Left ventricle myocardium inferior (tissue), 1 donor: ENCODE measurements around the gene C8G. TPM values are rescaled to one million over a fixed set of nuclear protein-coding genes. Genes with fewer than 3 reads are reported as not detected.

Source experiments
- DNase-seq: peaks from one replicate; pipeline ENCODE4 v3.0.0-alpha.2; 2020
- H3K27ac ChIP-seq: fragments of 200-600 bp; replicated peaks from 2 replicates; pipeline ENCODE4 v1.8.0; 2021
- H3K27me3 ChIP-seq: fragments of 200-600 bp; 2 replicates; pipeline ENCODE4 v1.8.0; 2021; ENCODE audit warnings: low read depth
- H3K36me3 ChIP-seq: fragments of 200-600 bp; 2 replicates; pipeline ENCODE4 v1.8.0; 2021
- H3K4me1 ChIP-seq: fragments of 200-600 bp; 2 replicates; pipeline ENCODE4 v1.8.0; 2021
- H3K4me3 ChIP-seq: fragments of 200-600 bp; 2 replicates; pipeline ENCODE4 v1.8.0; 2021; ENCODE audit warnings: mild to moderate bottlenecking, moderate library complexity
- H3K9me3 ChIP-seq: fragments of 200-600 bp; replicated peaks from 2 replicates; pipeline ENCODE4 v1.8.0; 2021
- CTCF ChIP-seq: fragments of 200-600 bp; IDR thresholded peaks from 2 replicates; pipeline ENCODE4 v1.8.0; 2021; ENCODE audit warnings: antibody characterized with exemption, mild to moderate bottlenecking, borderline replicate concordance
- intact Hi-C: fragments of 100-400 bp; cut with micrococcal nuclease; formaldehyde crosslinking; loops from one replicate; pipeline ENCODE4 v1.11.0; 2022
- total RNA-seq: library from RNA; stranded (reverse); fragmentation: NEBNext Ultra II Directional; extraction: Animal tissue kit (Norgen Biotek cat#: 25700); gene quantifications from one replicate; pipeline ENCODE4 v1.2.1, GENCODE V29; 2021
- donor health status: DM: no; HTN: yes; CAD: no; lungs with severe emphysema.

C8G gene
- total RNA-seq, 1 donor from 2014 or later = 3.6 TPM

GRCh38 chr9:136973618-136974617, 28.9 kb downstream of the C8G start:
- Histone ChIP-seq H3K36me3 (peaks cover 1% of the 10 kb centered on the region), H3K27me3 (no peaks in the 10 kb centered on the region), H3K9me3 (no peaks in the 10 kb centered on the region), H3K4me3 (no peak overlapping the region), H3K4me1 (peaks cover 70% of the 10 kb centered on the region), H3K27ac (peak overlapping the region; percentile 91)
- no peak for TF ChIP-seq CTCF
- intact Hi-C loops = no loop called here
- DNase-seq = no peak

- peak overlapping the region; percentile 44 for H3K4me3 ChIP-seq
- peak overlapping the region; percentile 91 for H3K27ac ChIP-seq
- intact Hi-C loops = no loop called here
- no peaks in the 10 kb centered on the region for H3K27me3 ChIP-seq
- peak; percentile 53 for DNase-seq
- no peak for TF ChIP-seq CTCF
- no peaks in the 10 kb centered on the region for H3K9me3 ChIP-seq
- H3K4me1 ChIP-seq = peaks cover 79% of the 10 kb centered on the region
- H3K36me3 ChIP-seq = peaks cover 5% of the 10 kb centered on the region
Measured at GRCh38 chr9:136974817-136975535, 29.9 kb downstream of the C8G start.

- Histone ChIP-seq H3K27ac (peak overlapping the region; percentile 91), H3K4me3 (peak overlapping the region; percentile 44), H3K4me1 (peaks cover 80% of the 10 kb centered on the region), H3K36me3 (peaks cover 5% of the 10 kb centered on the region), H3K9me3 (no peaks in the 10 kb centered on the region), H3K27me3 (no peaks in the 10 kb centered on the region)
- intact Hi-C loops = no loop called here
- peak; percentile 56 for TF ChIP-seq CTCF
- DNase-seq = peak; percentile 73
Measured at GRCh38 chr9:136975644-136976043, 30.6 kb downstream of the C8G start.

- TF ChIP-seq CTCF = no peak
- peaks cover 5% of the 10 kb centered on the region for H3K36me3 ChIP-seq
- peak within 1 kb of the TSS; percentile 77 for H3K4me3 ChIP-seq
- no peaks in the 10 kb centered on the region for H3K9me3 ChIP-seq
- peak within 1 kb of the TSS; percentile 91 for H3K27ac ChIP-seq
- DNase-seq = peak; percentile 89
- H3K4me1 ChIP-seq = peaks cover 92% of the 10 kb centered on the region
- no peaks in the 10 kb centered on the region for H3K27me3 ChIP-seq
- intact Hi-C loops = no loop called here
Measured at GRCh38 chr9:136977223-136977622, 32.2 kb downstream of the C8G start, which contains the start of gene PTGDS. Gene PTGDS, plus strand, starts transcription at chr9:136977504. Its CDS starts 75 bp downstream, at chr9:136977579.

GRCh38 chr9:136977649-136978072, 32.6 kb downstream of the C8G start:
- DNase-seq = no peak
- H3K36me3 ChIP-seq = peaks cover 5% of the 10 kb centered on the region
- H3K9me3 ChIP-seq = no peaks in the 10 kb centered on the region
- H3K27me3 ChIP-seq = no peaks in the 10 kb centered on the region
- peak overlapping the region; percentile 77 for H3K4me3 ChIP-seq
- peaks cover 94% of the 10 kb centered on the region for H3K4me1 ChIP-seq
- intact Hi-C loops = no loop called here
- TF ChIP-seq CTCF = no peak
- peak overlapping the region; percentile 91 for H3K27ac ChIP-seq
